Testis (tissue), 3 donors: ENCODE results near the gene EHD4. TPM values are rescaled to one million over a fixed set of nuclear protein-coding genes. Genes with fewer than 3 reads are reported as not detected.

Experiments used
- DNase-seq: peaks from one replicate; pipeline ENCODE4 v3.0.0-alpha.2; 2019
- H3K27ac ChIP-seq, 2 donors: fragments of 200-600 bp; sonication (generic); one replicate each; pipeline ENCODE4 v1.5.1; 2019
- H3K27me3 ChIP-seq: fragments of 200-600 bp; sonication (generic); one replicate; pipeline ENCODE4 v1.5.1; 2019
- H3K36me3 ChIP-seq: fragments of 200-600 bp; sonication (generic); one replicate; pipeline ENCODE4 v1.5.1; 2017; ENCODE audit warnings: low read depth; ENCODE audit errors: missing control alignments
- H3K4me1 ChIP-seq: fragments of 200-600 bp; sonication (generic); one replicate; pipeline ENCODE4 v1.5.1; 2019
- H3K4me3 ChIP-seq, 2 donors: fragments of 200-600 bp; sonication (generic); one replicate each; pipeline ENCODE4 v1.5.1; 2017 to 2019
- H3K9me3 ChIP-seq: fragments of 200-600 bp; sonication (generic); one replicate; pipeline ENCODE4 v1.5.1; 2017
- POLR2A ChIP-seq: fragments of 450-650 bp; IDR thresholded peaks from one replicate; pipeline ENCODE4 v1.6.1; 2017; ENCODE audit warnings: antibody characterized with exemption, mild to moderate bottlenecking, moderate library complexity
- WGBS, 2 donors: methylation state at CpG; one replicate each; pipeline ENCODE4 v1.1.5; 2018; 5-methylcytosine and 5-hydroxymethylcytosine counted together
- intact Hi-C: fragments of 100-400 bp; cut with DNase I; formaldehyde crosslinking; loops from one replicate; pipeline ENCODE4 v1.15.1; 2023; ENCODE audit warnings: low total_unique reads
- polyA plus RNA-seq: library from polyadenylated mRNA; stranded (reverse); fragments of 350-450 nt; fragmentation: Illumina TruSeq; extraction: RNeasy Lipid Tissue Mini Kit (QIAGEN cat#74804); gene quantifications from one replicate; pipeline ENCODE4 v1.2.3, GENCODE V29; 2014; ENCODE audit warnings: low read depth, low replicate concordance; ENCODE audit not compliant: insufficient read depth
- total RNA-seq, 2 donors: library from RNA; depleted of rRNA; stranded (reverse); fragments of >200 nt; gene quantifications; one replicate each; pipeline ENCODE4 v1.2.3, GENCODE V29; 2016
- TF ChIP-seq, protein P1 (sequence below), 3 experiments: fragments of 450-650 bp in 2 of 3; fragments of 200-600 bp in 1 of 3; sonication (generic) in 1 of 3; IDR thresholded peaks; one replicate each; pipeline ENCODE4 v1.5.1; 2016 to 2019; ENCODE audit warnings: antibody characterized with exemption in 3 of 3, mild to moderate bottlenecking in 2 of 3, moderate library complexity in 1 of 3

EHD4 gene
- total and polyA plus RNA-seq, 3 donors from 2014 or later, result 8.0 to 10.2 (median 9.4) TPM

DNA sequence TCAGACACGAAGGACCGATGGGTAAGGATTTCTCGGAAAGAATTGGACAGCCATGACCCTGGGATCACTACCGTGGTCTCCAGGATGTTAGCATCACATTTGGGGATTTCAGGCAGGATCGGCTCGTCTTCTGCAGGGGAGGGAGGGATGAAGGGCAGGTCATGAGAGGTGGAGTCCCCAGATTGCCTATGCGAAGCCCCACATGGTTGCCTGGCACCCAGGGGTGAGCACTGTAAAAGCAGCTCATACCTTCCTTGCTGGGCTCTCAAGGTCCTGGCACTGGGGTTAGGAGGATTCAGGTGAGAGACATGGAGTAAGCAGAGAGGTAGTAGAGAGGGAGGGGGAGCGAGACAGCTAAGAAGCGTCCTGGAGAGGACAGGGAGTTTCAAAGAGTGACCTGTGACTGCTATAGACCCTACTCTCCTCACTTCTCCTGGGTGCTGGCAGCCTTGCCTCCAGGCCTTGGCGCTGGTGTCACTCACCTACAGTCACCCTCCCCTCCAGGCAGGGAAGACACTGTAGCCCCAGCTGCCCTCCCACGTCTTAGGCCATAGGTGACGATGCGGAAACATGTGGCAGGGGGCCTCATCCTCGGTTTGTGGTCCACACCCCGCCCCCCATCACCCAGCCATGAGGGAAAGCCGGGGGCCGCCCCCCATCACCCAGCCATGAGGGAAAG lies 15.0 kb upstream of the EHD4 start:
- no peaks in the 10 kb centered on the region for H3K27me3 ChIP-seq
- TF ChIP-seq, protein P1, sequence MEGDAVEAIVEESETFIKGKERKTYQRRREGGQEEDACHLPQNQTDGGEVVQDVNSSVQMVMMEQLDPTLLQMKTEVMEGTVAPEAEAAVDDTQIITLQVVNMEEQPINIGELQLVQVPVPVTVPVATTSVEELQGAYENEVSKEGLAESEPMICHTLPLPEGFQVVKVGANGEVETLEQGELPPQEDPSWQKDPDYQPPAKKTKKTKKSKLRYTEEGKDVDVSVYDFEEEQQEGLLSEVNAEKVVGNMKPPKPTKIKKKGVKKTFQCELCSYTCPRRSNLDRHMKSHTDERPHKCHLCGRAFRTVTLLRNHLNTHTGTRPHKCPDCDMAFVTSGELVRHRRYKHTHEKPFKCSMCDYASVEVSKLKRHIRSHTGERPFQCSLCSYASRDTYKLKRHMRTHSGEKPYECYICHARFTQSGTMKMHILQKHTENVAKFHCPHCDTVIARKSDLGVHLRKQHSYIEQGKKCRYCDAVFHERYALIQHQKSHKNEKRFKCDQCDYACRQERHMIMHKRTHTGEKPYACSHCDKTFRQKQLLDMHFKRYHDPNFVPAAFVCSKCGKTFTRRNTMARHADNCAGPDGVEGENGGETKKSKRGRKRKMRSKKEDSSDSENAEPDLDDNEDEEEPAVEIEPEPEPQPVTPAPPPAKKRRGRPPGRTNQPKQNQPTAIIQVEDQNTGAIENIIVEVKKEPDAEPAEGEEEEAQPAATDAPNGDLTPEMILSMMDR (IDR thresholded peaks at IDR 0.05), result no peak
- TF ChIP-seq POLR2A, result no peak
- intact Hi-C loops, result no loop called here
- H3K4me3 ChIP-seq, result no peak overlapping the region
- 91% methylated on average over 14 to 17 of the region's 17 CpGs for WGBS, 2 donors
- DNase-seq, result no peak
- H3K4me1 ChIP-seq, result no peaks in the 10 kb centered on the region
- H3K27ac ChIP-seq, result no peak overlapping the region
- H3K9me3 ChIP-seq, result no peaks in the 10 kb centered on the region
- no peaks in the 10 kb centered on the region for H3K36me3 ChIP-seq

DNA sequence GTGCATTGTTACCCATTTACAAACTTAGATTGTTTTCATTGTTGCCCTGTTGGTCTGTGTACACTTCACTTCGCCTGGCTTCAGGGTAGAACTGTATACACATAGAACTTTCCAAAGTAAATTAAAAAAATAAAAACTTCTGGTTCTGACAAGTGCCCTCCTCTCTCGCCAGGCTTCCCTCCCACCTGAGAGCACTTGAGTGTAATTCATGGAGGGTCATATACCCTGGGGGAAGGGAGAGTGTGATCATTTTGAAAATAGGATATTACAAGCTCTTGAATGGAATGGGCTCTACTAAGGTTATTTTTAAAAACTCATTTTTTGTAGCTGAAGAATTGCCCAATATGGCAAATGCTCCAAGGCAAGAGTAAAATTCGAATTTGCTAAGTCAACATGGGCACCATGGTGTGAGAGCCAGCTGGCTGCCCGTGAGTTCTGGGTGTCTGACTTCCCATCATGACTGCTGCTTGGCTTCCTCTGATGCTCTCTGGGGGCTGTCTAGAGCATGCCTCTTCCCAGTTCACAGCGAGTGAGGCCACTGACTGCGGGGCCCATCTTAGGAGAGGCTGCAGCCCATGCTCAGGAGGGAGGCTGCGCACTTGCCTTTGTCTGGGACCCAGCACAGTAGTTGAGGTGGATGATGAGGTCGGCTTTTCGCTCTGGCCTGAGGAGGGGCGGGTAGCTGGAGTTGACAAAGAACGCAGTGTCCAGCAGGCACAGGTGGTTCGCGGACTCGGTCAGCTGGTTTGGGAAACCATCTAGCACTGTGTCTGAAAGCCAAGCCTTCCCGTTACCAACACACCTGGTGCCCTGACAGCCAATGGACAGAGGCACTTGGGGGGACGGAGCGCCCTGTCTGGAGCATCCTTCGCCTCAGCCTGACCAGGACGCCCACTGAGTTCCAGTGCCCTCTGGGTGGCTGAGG lies 13.1 kb upstream of the EHD4 start:
- TF ChIP-seq, protein P1 (IDR thresholded peaks at IDR 0.05), result no peak
- TF ChIP-seq POLR2A, result no peak
- intact Hi-C loops, result no loop called here
- Histone ChIP-seq H3K9me3 (no peaks in the 10 kb centered on the region), H3K27ac (no peak overlapping the region), H3K4me1 (peaks cover 3% of the 10 kb centered on the region), H3K27me3 (no peaks in the 10 kb centered on the region), H3K4me3 (no peak overlapping the region), H3K36me3 (no peaks in the 10 kb centered on the region)
- no peak for DNase-seq
- 92 to 95% methylated on average over 18 to 19 of the region's 19 CpGs for WGBS, 2 donors

DNA sequence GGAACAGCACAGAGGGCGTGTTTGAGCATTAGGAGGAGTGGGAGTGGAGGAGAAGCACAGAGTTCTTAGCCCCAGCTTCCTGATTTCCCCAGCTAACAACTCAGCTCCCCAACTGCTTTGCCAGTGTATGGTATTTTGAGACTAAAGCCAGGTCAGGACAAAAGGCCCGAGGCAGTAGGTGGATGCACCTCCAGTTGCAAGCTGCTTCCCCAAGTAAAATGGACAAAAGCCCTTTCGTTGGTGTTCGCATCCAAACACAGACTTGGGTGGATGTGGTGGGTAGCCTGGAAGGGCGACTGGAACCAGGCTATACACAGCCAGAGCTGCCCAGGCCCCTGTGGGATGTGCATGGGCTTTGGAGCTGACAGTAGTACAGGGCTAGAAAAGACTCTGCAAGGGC lies 12.3 kb upstream of the EHD4 start:
- Histone ChIP-seq H3K27me3 (no peaks in the 10 kb centered on the region), H3K27ac (no peak overlapping the region), H3K4me1 (peaks cover 12% of the 10 kb centered on the region), H3K9me3 (no peaks in the 10 kb centered on the region), H3K36me3 (no peaks in the 10 kb centered on the region), H3K4me3 (no peak overlapping the region)
- intact Hi-C loops, result no loop called here
- no peak for DNase-seq
- WGBS, 2 donors, result 94 to 96% methylated on average over 5 of the region's 5 CpGs
- TF ChIP-seq POLR2A, result no peak
- TF ChIP-seq, protein P1 (IDR thresholded peaks at IDR 0.05), result no peak

DNA sequence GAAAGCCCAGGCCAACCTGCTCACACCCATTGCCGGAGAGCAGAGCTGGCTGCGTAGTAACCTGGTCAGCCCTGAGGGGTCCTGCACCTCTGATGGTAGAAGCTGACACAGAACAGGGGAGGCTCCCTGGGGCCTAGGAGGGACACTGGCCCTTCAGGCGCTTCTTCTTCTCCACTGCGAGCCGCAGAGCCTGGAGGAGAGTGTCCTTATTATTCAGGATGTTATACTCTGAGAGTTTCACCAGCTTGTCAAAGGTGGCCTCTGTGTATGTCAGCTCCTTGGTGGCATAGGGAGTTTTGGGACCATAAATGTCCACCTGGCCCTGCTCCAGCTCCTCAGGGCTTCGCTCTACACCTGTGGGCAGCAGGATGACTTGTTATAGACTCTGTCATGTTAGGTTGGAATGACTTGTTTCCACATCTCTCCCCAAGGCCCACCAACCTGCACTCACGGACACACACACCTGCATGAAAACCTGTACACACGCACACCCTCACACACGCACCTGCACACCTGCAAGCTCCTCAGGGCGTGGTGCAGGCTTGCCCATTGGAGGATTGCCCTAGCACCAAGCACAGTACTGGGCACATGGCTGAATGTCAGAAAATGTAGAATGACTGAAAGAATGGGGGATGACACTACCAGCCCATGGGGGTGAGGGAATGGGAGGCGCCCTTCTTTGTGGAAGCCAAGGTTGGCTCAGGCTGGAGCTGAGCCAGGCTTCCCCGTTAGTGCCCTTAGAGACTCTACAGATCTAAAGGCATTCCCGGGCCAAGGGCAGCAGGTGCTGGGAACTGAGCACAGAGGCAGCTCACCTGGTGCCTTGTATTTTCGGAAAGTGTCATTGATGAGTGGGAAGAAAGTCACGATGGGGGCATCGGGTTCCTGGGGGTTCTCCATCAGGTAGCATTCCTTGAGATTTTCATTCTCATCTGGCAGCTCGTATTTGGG lies 11.5 kb upstream of the EHD4 start:
- no peak overlapping the region for H3K27ac ChIP-seq
- no peak for DNase-seq

More for the DNA sequence above, 11.5 kb upstream of the EHD4 start:
- Histone ChIP-seq H3K4me3 (no peak overlapping the region), H3K4me1 (peaks cover 12% of the 10 kb centered on the region), H3K9me3 (no peaks in the 10 kb centered on the region), H3K36me3 (no peaks in the 10 kb centered on the region), H3K27me3 (no peaks in the 10 kb centered on the region)
- intact Hi-C loops, result no loop called here
- TF ChIP-seq POLR2A, result no peak
- TF ChIP-seq, protein P1 (IDR thresholded peaks at IDR 0.05), result no peak
- 92 to 93% methylated on average over 10 to 17 of the region's 17 CpGs for WGBS, 2 donors
